HG03097 (cell line): ENCODE measurements around the gene PARN.

ENCODE experiments used
- ATAC-seq: cut with Tn5 transposase; IDR thresholded peaks from one replicate; pipeline ENCODE4 v1.9.1; 2021; ENCODE audit not compliant: unreplicated experiment, low FRiP score

The PARN gene

DNA sequence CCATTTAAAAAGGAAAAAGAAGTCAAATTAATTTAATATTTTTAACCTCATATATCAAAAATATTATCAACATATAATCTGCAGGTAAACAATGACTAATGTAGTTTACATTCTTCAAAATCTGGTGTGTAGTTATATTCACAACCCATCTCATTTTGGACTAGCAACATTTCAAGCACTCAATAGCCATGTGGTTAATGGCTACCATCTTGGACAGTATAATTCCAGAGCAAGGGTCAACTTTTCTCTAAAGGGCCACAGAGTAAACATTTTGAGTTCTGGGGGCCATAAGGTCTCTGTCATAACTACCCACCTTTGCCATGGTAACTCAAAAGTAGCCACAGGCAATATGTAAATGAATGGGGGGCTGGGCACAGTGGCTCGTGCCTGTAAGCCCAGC, 153.9 kb downstream of the PARN start:
- no peak for ATAC-seq

DNA sequence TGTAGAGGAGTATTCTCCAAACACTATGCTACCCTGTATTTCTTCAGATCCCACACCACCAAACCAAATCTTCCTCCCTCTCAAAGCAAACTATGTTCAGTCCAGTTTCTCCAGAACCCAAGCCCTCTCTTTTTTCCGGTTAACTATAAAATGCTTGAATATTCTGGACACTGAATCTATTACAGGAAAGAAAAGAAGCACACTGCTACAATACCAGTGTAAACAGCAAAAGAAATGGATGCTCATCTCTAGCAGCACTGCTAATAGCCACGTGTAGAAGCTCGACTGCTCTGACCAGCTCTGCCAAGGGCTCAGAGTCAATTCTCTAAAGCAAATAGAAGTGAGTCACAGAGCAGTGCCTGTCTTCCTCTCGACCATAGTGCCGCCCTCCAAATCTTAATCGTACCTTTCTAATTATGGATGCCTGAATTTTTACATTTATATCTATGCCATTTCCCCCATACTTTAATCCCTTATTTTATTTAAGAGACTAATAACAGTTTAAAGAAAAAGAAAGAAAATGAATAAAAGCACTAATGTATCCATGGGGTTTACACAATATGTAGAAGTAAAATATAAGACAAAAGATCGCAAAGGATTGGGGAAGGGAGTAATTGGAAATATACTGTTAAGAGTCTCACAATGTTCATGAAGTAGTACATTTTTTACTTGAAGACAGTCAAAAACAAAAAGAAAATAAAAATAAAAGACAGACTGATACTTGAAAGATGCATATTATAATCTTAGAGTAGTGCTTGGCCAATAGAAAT, 154.5 kb downstream of the PARN start:
- no peak for ATAC-seq

GRCh38 chr16:14473488-14473887, 156.6 kb downstream of the PARN start:
- no peak for ATAC-seq

DNA sequence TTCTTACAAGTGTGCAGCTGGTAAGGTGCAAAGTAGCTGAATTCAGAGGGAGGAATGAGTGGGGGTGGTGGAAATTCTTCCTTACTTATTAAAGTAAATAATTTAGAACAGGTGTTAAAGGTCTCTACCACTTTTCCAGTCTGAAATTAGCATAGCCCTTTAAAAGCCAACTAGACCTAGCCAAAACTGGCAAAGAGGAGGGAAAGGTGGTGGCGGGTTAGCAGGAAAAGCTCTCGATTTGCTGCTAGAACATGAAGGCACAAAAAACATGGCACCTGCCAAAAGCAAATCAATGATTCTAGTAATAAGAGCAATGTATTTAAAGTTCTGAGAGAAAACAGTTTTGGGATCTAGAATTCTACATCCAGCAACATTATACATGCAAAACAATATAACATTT, 157.7 kb downstream of the PARN start:
- ATAC-seq, result no peak

DNA sequence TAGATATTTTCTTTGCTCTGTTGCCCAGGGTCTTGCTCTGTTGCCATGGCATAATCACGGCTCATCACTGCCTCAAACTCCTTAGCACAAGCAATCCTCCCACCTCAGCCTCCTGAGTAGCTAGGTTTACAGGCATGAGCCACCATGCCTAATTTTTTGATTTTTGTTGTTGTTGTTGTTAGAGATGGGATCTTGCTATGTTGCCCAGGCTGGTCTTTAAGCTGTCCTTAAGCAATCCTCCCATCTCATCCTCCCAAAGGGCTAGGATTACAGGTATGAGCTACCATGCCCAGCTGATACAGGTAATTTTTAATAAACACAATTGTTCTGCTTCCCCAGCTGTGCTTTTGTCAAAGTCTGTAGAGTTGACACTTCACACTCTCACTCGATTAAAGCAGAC, 159.3 kb downstream of the PARN start:
- no peak for ATAC-seq

- no peak for ATAC-seq
Measured at GRCh38 chr16:14465799-14466198, 164.3 kb downstream of the PARN start.

DNA sequence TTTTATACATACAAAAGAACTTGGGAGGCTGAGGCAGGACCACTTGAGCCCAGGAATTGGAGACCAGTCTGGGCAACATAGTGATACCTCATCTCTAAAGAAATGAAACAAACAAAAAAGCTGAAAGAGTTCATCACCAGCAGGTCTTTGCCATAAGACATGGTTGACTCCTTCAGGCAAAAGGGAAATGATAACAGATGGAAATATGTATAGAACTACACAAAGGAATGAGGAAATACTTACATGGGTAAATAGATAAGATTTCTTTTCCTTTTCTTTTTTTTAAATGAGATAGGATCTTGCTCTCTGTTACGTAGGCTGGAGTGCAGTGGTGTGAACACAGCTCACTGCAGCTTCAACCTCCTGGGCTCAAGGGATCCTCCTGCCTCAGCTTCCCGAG, 165.3 kb downstream of the PARN start:
- no peak for ATAC-seq

- ATAC-seq, result no peak
Measured at GRCh38 chr16:14464192-14464591, 165.9 kb downstream of the PARN start.

- ATAC-seq, result no peak
Measured at GRCh38 chr16:14462811-14463210, 167.2 kb downstream of the PARN start.

GRCh38 chr16:14460726-14461125, 169.3 kb downstream of the PARN start:
- ATAC-seq, result no peak

DNA sequence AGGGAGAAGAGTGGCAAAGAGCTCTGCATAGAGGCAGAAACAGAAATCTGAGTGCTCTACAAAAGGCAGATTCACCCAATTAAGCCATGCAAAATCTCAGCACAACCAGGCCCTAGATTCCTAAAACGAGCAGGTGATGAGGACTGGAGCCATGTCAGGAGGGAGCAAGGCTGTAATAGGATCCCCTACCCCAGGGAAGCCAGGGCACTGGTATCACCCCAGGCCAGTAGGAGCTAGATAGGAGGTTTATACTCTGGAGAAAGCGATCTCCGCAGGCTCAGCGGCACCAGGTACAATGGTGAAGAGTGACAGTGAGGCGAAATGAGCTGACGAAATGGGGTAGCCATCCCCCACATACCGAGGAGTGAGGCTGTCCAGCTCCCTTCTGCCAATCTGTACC, 171.5 kb downstream of the PARN start:
- no peak for ATAC-seq

GRCh38 chr16:14456793-14457481, 173.1 kb downstream of the PARN start:
- no peak for ATAC-seq

DNA sequence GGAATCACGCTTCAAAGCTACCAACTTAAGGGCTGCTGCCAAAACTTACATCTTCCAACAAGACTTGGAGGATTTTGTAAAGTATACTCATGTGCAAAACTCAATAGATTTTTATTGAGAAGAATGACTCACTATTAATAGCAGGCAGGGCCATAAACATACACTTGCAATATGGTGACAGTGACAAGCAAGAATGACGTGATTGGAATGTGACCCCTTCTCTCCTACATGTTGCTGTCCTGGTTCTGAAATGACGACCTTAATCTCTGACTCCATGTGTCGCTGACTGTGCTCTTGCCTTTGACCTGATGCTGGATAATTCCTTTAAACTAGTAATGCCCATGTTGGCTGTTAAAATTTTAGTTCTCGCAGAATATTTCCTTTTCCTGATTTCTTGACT, 174.5 kb downstream of the PARN start:
- no peak for ATAC-seq

DNA sequence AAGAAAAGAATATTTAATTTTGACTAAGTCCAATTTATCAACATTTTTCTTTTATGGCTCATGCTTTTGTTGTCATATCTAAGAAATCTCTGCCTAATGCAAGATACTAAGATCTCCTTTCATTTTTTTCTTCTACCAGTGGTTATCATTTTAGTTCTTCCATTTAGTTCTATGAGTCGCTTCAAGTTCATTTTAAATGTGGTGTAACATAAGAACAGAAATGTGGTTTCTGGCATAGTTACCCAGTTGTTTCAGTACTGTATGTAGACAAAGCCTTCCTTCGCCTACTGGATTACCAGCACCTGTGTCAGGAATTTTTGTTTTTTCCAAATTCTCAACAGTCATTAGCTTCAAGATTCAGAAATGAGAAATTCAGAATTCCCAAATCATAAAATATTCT, 175.7 kb downstream of the PARN start:
- no peak for ATAC-seq

DNA sequence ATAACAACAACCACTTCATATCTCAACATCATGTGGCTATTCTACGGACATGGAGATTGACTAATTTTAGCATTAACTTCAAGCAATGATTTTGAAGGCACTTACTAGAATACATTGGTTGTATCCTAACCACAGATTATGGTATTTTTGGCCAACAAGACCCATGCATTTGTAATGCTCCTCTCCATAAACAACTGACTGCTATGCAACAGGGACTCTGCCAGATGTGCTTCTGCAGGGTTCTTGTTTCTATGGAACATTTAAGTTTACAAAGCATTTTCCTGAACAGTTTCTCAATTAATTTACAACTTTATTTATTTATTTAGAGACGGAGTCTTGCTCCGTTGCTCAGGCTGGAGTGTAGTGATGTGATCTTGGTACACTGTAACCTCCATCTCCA, 178.0 kb downstream of the PARN start:
- no peak for ATAC-seq

- no peak for ATAC-seq
Measured at GRCh38 chr16:14450846-14451245, 179.2 kb downstream of the PARN start.

GRCh38 chr16:14449790-14450480, 180.1 kb downstream of the PARN start:
- no peak for ATAC-seq

DNA sequence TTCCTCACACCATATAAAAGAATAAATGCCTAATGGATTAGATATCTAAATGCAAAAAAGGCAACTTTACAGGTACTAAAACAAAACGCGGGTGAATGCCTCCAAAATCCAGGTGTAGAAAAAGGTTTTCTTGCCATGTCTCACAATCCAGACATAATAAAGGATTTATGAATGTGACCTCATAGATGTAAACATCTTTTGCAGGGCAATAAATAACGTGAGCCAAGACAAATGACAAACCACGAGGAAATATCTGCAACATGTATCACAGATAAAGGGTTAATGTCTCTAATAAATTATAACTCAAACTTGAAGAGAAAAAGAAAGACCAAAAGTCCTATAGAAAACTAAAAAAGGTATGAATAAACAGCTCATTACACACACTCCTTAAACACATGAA, 180.7 kb downstream of the PARN start:
- no peak for ATAC-seq

- no peak for ATAC-seq
Measured at GRCh38 chr16:14448879-14449278, 181.2 kb downstream of the PARN start.

- ATAC-seq, result no peak
Measured at GRCh38 chr16:14447783-14448182, 182.3 kb downstream of the PARN start.

DNA sequence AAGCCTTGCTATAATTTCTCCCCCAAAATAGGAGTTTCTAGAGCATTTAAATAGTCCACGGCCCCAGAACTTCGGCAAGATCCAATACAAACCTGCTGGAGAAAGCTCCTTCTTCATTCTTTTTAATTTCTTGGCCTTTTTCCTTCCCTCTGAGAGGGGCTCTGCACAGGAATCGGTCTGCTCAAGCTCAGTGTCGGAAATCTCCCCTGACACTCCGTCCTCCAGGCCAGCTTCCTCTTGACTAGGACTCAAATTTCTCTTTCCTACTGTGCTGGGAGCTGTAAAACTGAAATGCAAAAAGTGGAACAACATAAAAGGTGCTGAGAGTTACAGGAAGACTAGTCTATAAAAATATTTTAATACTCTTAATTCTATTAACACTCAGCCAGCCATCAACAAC, 183.3 kb downstream of the PARN start:
- no peak for ATAC-seq
